HepG2 (cell line): ENCODE measurements around the gene EFNA4. TPM values are rescaled to one million over a fixed set of nuclear protein-coding genes. Genes with fewer than 3 reads are reported as not detected.

Source experiments
- AGO2 ChIP-seq: fragments of 200-400 bp; formaldehyde crosslinking; optimal IDR thresholded peaks from 2 replicates; pipeline ENCODE3; 2017; ENCODE audit warnings: mild to moderate bottlenecking, low read depth, low read length, moderate library complexity
- IKZF1 ChIP-seq: fragments of 450-650 bp; IDR thresholded peaks from 2 replicates; pipeline ENCODE4 v1.7.1; 2016
- KIAA2018 ChIP-seq: sonication (generic); formaldehyde crosslinking; IDR thresholded peaks from 2 replicates; pipeline ENCODE4 v1.5.0; 2020; ENCODE audit warnings: mild to moderate bottlenecking, missing genetic modification reagents, borderline replicate concordance
- RAD51 ChIP-seq: fragments of 450-650 bp; IDR thresholded peaks from 2 replicates; pipeline ENCODE4 v1.6.1; 2016; ENCODE audit warnings: borderline replicate concordance
- SMC3 ChIP-seq: IDR thresholded peaks from 2 replicates; pipeline ENCODE4 v1.6.1; 2011; ENCODE audit warnings: low read length, improper control_type of control experiment
- TERF1 ChIP-seq: sonication (generic); formaldehyde crosslinking; IDR thresholded peaks from 2 replicates; pipeline ENCODE4 v1.8.0; 2022; ENCODE audit warnings: mild to moderate bottlenecking, missing genetic modification reagents, moderate library complexity
- USF2 ChIP-seq, 2 experiments: sonication (generic) in 1 of 2; formaldehyde crosslinking in 1 of 2; IDR thresholded peaks; 2 replicates each; pipeline versions ENCODE4 v1.5.1 to v1.6.1; 2011 to 2020; ENCODE audit warnings: borderline replicate concordance in 1 of 2, low read depth in 1 of 2, low read length in 1 of 2, mild to moderate bottlenecking in 1 of 2, missing genetic modification reagents in 1 of 2, moderate library complexity in 1 of 2
- ZNF281 ChIP-seq: sonication (generic); formaldehyde crosslinking; IDR thresholded peaks from 2 replicates; pipeline ENCODE4 v1.4.0; 2020; ENCODE audit warnings: missing genetic modification reagents, borderline replicate concordance
- polyA plus RNA-seq, 8 experiments: library from polyadenylated mRNA; depleted of rRNA in 3 of 8; stranded (reverse) in 7 of 8; unstranded in 1 of 8; fragments of >200 nt; fragmentation: Illumina TruSeq in 4 of 8; extraction: Trizol in 4 of 8; gene quantifications; 2 replicates each; pipeline versions ENCODE4 v1.2.1 to v1.2.3, GENCODE V29; 2011 to 2016; ENCODE audit warnings: low read depth in 4 of 8, missing spikeins in 1 of 8, mixed read lengths in 1 of 8; ENCODE audit not compliant: insufficient read depth in 1 of 8
- total RNA-seq, 5 experiments: library from RNA; depleted of rRNA; stranded (reverse); fragments of >200 nt; fragmentation: Illumina TruSeq; extraction: Trizol; gene quantifications; 2 replicates each; pipeline ENCODE4 v1.2.3, GENCODE V29; 2016; ENCODE audit warnings: low read depth in 1 of 5

The EFNA4 gene
- total and polyA plus RNA-seq, 2 of the 13 experiments (the other 11 are each of a cell fraction or from before 2014, with no cell fraction given): 12.0 to 17.2 TPM

DNA sequence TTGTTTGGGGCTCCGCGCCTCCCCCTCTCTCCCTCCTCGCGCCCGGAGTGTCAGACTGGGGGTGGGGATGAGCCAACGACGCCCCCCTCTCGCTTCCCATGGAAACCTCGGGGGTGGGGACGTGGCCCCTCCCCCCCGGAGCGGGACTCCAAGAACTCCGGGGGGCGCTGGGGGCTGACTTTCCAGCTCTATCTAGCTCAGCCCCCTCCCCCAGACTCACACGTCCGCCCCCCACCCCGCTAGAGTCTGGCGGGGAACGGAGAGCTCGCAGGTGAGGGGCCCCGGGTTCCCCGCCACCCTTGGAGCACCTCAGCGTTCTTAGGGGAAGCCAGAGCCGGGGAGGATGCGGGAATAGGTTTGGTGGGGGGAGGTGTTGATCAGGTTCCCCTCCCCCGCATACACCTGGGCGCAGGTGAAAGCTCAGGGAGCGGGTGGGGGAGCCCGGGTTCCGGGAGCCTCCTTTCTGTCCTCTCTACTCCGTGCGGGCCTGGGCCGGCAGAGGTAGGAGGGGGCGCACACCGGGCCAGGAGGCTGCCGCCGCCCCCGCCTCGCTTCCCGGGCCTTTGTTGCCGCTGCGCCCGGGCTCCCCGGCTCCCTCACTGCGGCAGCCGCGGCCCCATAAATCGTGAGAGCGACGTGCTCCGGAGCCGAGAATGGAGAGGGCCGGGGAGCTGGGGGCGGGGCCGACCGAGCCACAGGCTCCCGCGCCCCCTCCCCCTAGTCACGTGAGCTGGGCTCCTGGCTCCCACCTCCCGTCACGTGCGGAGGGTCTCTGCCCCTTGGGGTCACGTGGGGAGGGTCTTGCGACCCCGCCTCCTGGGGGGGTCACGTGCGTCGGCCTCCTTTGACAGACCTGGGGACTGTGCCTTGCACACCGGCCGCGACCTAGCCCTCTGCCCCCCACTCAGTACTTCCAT is 17.0 kb downstream of the EFNA4 start (continued):
- TF ChIP-seq TERF1 (CRISPR knock-in tag) (no peak), AGO2 (no peak), ZNF281 (CRISPR knock-in tag) (peak; percentile 32; the same call in 1 of the 2 replicates), SMC3 (no peak), KIAA2018 (CRISPR knock-in tag) (no peak), IKZF1 (no peak), RAD51 (peak; percentile 46), USF2 (IDR thresholded peaks at IDR 0.05; ENCODE audit: low read depth, low read length) (peak; percentile 87), USF2 (CRISPR knock-in tag; IDR thresholded peaks at IDR 0.05; ENCODE audit: borderline replicate concordance) (peak; percentile 86; the same call in 1 of the 2 replicates)
